Adipose tissue (tissue), 3 donors: ENCODE results near the gene OSR1. TPM values are rescaled to one million over a fixed set of nuclear protein-coding genes. Genes with fewer than 3 reads are reported as not detected.

ENCODE experiments used
- H3K27ac ChIP-seq: one replicate; pipeline ENCODE4 v1.5.1; 2013; ENCODE audit warnings: low read depth, low read length
- WGBS, 3 donors: extraction: QIAGEN DNeasy Blood & Tissue Kit; methylation state at CpG; one replicate each; pipeline ENCODE4 v1.1.7; 2013; 5-methylcytosine and 5-hydroxymethylcytosine counted together
- polyA plus RNA-seq, 3 donors: library from polyadenylated mRNA; stranded (reverse); fragments of 200-250 nt; gene quantifications; one replicate each; pipeline ENCODE4 v1.2.3, GENCODE V29; 2013
- donor health status: healthy with polysubstance abuse.
- donor health status: Bipolar disorder and iron deficiency.
- donor health status: healthy.

The OSR1 gene
- polyA plus RNA-seq, 3 donors, result 2.7 to 24.6 (median 20.3) TPM

DNA sequence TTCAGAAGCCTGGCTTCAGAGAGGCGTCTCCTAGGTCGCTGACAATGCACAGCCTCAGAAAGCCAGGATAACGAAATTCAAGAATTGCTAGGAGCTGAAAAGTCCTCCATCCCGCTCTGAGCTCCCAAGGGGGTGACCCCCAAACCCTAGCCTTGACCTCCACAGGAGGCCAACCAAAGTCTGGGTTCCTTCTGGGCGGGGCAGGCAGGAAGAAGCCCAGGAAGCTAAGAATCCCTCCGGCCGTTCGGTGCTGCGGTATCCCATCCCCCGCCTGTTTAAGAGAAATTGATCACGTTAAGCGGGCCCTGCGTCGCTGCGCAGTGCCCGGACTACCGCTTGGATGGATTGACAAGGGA, 2.5 kb upstream of the OSR1 start:
- no peak overlapping the region for H3K27ac ChIP-seq
- WGBS, 3 donors, result 34 to 42% (median 36%) methylated on average over 17 of the region's 17 CpGs

DNA sequence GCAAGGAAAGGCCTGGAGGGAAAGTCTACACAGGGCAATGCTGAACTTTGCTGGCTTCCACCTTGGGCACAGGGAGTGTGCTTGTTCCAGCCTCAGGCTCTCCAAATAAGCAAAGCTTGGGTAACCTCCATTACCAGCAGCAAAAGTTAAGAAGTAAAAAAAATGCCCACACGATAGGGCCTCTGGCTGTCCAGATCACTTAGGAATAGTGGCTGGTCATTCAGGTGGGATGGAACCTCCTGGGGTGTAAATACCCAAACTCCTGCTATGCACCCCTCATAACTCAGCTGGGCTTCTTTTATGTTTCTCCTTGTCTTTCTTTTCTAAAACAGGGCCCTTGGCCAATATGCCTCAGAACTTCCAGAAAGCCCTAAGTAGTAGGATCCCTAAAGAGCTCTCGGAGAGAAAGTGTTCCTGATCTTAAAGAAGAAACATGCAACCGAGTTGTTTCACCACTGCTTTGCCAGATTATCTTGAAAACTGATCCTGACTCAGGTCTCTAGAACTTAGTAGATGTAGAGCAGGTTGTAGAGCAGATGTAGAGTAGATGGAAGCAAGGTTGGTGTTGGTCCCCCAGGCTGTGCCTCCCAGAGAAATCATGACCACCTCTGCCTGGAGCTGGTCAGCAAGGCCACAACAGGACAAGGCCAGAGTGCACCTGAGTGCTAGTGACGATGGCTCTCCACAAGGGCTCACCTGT, 2.0 kb upstream of the OSR1 start:
- 81 to 87% (median 82%) methylated on average over 4 of the region's 4 CpGs for WGBS, 3 donors
- H3K27ac ChIP-seq, result no peak overlapping the region

DNA sequence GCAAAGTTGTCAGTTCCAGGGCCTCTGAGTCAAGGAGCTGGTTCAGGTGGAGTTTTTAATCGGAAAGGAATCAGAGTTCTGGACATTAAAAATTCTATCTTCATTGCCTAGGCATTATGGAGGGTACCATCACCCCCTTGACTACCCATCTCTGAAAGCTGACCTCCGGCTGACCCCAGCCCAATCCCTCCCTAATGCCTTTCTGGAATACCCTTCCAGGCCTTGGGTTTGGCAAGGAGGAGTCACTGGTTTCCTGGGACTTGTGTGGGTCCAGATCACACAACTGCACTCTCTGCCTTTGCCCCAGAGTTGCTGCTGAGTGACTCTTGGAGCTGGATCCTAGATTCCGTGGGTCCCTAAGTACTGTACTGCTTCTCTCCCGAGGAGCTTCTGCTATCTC, 1.0 kb upstream of the OSR1 start:
- no peak overlapping the region for H3K27ac ChIP-seq
- 53 to 84% (median 57%) methylated on average over 4 of the region's 4 CpGs for WGBS, 3 donors

DNA sequence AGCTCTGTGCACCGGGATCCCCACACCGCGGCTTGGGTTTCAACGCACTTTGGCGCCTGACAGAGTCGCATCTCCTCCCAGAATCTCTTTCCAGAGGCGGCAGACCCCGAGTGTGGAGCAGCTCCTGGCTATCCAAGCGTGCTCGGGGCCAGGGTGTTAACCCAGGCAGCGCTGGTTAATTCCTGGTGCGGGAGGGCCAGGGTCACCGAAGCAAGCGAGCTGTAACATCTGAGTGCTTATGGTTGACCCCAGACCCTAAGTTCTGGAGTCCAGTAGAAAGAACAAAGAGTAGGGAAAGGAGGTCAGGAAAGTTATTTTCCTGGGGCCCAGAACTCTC, 566 bp upstream of the OSR1 start:
- WGBS, 3 donors, result 19 to 22% (median 21%) methylated on average over 14 of the region's 14 CpGs
- H3K27ac ChIP-seq, result no peak overlapping the region

DNA sequence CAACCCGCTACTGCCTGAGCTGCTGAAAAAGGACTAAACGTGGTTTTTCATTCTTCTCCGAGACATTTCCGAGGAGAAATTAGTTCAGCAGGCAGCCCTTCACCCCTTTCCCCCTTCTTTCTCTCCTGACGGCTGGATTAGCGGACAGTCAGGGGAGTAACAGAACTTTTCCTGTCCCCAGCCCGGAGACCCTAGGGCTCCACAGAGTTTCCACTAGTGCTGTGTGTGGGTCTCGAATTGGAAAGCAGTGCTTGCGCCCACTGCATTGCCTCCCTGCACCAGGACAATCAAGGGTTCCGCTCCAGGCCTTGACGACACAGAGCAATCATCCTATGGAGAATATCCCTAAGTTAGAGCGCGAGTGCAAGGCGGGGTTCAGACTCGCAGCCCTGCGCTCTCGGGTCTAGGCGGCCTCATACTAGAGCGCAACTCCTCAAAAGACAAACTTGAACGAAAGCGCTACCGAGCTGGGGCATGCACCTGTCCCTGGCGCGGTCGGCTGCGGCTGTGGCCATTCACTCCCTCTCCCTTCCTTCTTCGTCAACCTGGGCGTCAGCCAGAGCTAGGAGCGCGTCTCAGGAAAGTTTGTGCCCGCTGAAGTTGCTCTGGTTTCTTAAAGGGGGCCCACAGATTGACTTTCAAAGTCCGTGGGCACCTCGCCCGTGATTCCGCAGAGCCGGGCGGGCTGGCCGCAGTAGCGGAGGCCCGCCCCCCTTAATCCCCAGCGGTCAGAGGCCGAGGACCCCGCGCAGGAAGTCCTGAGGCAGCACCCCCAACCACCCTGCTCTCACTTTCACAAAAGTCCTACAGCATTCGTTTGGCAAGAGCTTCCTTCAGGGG, 801 bp downstream of the OSR1 start:
- 4 to 5% (median 4%) methylated on average over 45 of the region's 45 CpGs for WGBS, 3 donors
- no peak overlapping the region for H3K27ac ChIP-seq

DNA sequence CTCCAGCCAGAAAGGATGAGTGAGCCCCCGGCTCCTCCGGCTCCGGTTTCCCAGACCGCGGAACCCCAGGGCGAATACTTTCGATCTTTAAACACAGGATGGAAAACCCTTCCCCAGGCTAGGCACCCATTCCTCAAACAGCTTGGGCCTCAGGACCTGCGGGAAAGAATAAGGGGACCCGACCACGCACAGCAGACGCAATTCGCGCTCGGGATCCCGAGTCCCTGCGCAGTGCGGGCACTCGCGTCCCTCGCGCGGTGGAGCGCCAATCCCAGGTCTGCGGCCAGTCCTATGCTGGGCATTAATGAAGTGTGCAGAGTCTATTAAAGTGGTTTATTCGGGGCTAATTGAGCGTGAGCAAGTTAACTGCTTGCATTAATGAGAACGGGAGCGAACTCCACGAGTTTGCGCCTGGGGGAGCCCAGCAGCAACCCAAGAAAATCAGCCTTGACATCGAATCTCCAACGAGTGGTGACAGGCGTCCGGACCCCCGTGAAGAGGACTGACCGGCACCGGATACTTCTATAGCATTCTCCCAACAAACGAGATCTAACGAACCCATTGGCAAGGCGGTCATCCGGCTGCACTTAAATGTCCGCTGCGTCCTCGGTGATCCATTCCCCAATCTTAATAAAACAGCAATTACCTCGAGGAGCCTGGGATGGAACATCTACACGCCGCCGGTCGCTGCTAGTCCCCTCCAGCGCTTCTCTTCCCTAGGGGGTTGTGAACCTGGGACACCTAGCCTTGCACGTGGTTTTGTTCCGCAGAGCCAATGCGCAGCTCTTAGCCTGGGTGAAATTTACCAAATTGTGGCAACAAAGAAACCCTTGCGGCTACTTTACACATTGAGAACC, 1.6 kb downstream of the OSR1 start:
- 6 to 11% (median 6%) methylated on average over 54 of the region's 54 CpGs for WGBS, 3 donors
- H3K27ac ChIP-seq, result no peak overlapping the region

DNA sequence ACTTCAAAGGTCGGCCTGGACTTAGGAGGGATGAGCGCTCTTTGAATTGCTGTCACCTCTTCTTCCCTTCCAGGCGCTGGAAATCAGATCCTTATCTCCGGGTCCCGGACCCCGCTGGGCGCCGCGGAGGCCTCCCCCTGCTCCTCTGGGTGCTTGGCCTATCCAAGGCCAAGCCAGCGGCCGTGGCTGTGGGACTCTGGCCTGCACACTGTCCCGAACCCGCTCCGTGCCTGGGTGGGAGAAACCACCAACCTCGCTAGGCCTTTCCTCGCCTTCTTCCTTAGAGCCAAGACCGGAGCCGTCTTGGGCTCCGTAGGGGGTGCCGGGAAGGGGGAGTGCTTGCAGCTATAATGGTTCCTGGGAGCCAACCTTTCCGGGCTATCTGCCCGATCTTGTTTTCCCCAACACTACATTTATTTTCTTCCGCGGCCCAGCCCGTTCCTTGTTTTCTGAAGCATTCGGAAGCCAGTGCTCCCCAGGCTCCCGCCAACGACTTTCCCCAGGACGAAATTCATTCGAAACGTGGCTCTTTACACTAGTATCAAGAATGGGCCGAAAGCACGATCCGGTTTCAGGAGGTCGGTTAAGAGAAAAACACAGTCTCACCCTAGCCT, 2.4 kb downstream of the OSR1 start:
- H3K27ac ChIP-seq, result no peak overlapping the region
- WGBS, 3 donors, result 21 to 30% (median 24%) methylated on average over 31 to 35 of the region's 35 CpGs

DNA sequence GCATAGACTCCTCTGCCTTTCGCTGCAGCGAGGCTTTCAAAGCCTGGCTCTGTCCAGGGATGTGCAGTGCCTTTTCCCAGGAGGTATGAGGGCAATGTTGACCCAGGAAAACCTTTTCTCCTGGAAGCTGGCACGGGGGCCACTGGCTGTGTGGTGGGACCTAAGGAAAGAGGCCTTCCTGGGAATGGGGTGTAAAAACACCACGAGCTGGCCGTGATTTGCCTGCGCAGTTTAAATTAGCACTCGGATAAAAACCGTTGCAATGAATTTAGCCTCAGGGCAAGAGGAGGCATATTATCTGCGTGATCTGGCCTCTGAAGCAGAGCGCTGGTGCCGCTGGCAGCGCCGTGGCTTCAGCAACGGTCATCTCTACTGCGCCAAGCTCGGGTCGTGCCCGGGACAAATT, 3.0 kb downstream of the OSR1 start:
- no peak overlapping the region for H3K27ac ChIP-seq
- WGBS, 3 donors, result 34 to 53% (median 38%) methylated on average over 18 of the region's 18 CpGs

DNA sequence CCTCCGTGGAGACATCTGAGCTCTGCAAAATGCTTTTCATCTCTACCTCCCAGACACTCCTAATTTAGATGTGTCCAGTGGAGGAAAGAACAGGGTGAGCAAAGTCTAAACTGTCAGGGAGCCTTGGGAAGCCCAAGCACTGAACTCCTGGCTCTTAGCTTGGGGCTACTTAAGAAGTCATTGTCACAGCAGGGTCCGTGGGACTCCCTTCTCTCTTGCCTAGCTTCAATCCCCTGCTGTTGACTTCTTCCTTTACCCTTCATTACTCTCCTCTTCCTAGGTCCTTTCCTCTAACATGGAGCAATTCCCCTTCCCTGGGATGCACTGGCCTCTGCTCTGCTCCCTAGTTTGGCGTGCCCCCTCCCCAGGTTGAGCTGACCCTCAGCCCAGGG, 3.4 kb downstream of the OSR1 start:
- no peak overlapping the region for H3K27ac ChIP-seq
- WGBS, 3 donors, result 44 to 66% (median 59%) methylated on average over 3 of the region's 3 CpGs

DNA sequence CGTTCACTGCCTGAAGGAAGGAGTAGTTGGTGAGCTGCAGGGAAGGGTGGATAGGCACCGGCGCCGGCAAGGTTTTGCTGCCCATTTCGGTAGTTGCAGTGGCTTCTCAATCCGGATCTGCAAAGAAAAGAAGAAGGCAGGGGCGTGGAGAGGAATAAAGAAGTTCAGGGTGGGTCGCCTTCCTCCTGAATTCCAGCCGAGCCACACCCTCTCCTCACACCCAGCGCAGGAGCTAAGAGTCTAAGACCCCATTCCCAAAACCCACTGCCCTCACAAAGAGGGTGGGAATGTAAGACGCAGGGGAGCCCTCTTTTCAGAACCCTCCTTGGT, 4.7 kb downstream of the OSR1 start:
- no peak overlapping the region for H3K27ac ChIP-seq
- 24 to 43% (median 41%) methylated on average over 11 of the region's 11 CpGs for WGBS, 3 donors

DNA sequence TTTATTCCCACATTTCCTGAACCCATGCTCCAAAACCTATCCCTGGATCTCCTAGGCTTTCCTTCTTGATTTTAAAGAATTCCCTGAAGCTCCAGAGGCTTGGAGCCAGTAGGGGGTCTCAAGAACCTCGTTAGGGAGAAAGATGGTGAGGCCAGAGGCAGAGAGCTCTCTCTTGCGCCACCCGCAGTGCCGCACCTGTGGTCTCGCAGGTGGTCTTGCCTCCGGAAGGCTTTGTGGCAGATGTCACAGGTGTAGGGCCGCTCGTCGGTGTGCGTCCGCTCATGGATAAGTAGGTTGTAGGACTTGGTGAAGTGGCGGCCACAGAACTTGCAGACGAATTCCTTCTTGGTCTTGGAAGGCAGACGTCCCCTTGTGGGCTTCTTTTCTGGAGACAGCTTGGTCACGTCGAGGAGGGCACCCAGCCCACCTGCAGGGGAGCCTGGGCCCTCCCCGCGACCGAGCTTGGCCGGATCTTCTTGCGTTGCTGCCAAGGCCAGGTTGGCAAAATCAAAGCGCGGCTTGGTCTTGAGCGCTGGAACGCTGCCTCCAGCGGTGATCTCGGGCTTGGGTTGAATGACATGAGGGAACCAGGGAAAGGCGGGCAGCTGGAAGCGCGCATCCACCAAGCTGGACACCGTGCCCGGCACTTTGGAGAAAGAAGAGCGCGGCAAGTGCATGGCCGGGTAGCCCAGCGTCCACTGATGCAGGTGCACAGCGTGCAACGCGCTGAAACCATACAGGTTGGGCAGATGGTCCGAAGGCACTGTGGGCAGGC, 5.3 kb downstream of the OSR1 start:
- 20 to 57% (median 54%) methylated on average over 40 of the region's 40 CpGs for WGBS, 3 donors
- no peak overlapping the region for H3K27ac ChIP-seq

DNA sequence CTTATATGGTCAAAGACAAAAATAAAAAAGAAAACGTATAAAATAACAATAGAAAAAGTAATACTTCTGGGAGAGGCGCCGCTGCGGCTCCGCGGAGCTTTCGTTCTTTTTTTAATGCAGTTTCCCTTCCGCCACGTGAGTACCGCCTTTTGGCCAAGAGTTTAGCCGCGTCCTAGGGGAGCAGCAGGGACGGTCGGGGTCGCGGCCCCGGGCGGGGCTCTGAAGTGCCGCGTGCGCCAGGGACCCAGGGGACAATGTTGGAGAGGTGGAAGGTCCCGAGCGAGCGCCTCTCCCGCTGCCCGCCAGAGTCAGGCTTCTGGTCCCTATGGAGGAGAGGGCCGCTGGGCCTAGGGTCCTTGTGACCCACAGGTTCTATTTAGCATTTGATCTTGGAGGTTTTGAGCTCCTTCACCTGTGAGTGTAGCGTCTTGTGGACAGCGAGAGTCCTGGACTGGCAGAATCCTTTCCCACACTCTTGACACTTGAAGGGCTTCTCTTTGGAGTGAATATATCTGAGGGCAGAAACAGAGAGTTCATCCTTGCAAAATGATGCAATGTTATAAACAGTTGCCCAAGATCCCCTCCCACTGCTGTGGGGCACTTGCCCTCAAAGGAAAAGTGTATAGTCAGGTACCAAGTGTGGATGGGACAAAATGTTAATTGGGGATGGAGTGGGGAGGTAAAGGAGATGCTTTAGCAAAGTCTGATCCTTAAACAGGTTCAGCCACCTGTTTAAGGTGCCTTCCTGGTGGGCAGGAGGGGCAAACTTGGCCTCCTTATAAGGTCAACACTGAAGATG, 6.3 kb downstream of the OSR1 start:
- H3K27ac ChIP-seq, result no peak overlapping the region

DNA sequence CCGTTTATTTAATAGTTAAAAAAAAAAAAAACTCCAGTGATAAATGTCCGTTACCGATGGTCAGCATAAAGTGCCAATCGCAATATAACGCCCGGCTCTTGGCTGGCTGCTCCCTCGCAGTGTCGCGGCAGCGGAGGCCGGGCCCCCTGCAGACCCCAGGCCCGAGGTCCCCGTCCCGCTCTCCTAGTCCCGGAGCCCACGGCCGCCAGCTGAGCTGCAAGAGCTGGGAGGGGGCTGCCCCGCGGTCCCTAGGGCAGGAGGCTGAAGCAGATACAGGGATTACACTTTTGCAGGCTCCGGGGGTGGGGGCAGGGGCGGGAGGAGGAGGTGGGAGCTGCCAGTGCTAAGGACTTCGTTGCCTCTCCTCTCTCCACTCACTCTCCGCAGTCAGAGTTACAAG, 6.9 kb downstream of the OSR1 start:
- WGBS, 3 donors, result 10 to 33% (median 30%) methylated on average over 23 of the region's 23 CpGs
- H3K27ac ChIP-seq, result no peak overlapping the region

More for the DNA sequence above, 6.3 kb downstream of the OSR1 start:
- 15 to 32% (median 26%) methylated on average over 29 of the region's 29 CpGs for WGBS, 3 donors

DNA sequence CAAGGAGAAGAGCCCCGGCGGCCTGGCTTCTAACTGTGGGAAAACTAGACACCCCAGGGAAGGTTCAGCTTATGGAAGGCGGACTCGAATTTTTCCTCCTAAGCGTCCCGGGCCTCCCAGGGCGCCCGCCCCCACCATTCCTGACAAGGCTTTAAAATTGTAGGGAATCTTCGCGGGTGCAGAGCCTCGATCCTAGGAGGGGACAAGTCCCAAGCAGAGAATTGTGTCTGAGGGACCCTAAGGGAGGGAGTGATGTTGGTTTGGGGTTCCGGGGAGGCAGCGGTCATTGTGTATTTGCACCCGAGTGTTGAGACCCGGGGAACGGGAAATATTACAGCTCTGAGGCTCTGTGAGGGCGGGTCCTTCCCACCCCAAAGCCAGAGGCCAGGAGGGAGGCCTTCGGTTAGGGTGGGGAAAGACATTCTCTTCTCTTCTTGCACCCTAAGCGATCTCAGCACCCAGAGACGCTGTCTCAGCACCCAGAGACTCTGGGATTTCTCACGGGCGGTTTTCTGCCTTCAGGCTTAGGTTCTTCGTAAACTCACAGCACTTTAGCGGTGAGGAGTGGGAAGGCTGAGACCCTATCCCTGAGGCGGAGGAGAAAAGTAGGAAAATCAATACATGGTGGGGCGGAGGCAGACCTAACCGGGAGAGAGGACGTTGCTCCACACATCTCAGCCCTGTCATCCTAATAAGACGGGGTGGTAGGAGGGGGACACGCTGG, 7.6 kb downstream of the OSR1 start:
- WGBS, 3 donors, result 16 to 49% (median 45%) methylated on average over 30 of the region's 30 CpGs

DNA sequence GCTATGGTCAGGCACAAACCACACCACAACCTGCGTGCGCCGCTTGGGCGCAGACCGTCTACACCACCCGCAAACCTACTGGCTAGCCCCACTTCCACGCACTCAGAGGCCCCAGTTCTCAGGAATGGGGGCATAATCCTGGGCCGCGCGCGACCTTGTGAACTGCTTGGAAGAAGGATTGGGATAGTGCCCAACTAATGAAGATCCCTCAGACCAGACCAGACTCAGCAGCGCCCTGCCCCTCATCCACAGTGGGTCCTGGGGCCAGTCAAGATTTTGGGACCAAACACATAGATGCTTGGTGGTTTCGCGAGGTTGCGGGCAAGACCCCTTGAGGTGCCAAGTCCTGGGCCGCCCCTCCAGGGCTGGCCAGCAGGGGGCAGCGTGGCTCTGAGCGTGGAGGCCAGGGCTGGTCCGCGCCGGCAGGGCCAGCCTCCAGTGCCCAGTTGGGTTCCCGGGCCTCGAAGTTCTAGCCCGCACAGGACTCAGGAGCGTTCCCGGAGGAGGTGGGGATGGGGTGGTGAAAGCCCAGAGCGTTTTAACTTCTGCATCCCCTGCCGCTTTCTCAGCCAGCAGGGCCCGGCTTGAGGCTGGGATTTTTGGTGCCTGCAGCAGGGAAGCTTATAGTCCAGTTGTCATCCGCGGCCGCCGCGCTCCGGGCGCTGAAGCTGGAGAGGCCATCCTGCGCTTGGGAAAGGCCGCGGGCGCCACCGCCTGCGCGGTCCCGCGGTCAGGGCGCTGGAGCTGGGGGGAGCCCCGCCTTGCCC, 8.3 kb downstream of the OSR1 start:
- 25 to 46% (median 43%) methylated on average over 47 of the region's 47 CpGs for WGBS, 3 donors
- no peak overlapping the region for H3K27ac ChIP-seq

More for the DNA sequence above, 7.6 kb downstream of the OSR1 start:
- no peak overlapping the region for H3K27ac ChIP-seq

DNA sequence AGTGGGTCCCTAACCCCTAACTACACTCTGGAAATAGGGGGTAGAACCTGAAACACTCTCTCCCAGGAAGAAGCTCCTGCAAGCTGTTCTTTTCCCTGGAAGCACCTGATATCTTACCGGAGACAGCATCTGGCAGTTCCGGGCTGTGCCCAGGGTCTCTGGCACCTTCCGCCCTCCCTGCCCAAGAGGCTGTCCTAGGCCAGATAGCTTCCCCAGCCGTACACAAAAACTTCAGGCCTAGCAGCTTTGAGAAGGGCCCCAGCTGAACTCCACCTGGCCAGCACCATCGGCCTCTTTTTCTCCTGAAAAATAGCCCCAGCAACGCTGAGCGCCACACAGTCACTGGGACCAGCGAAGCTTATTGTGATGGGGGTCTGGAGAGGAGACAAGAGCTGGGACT, 9.7 kb downstream of the OSR1 start:
- no peak overlapping the region for H3K27ac ChIP-seq
- WGBS, 3 donors, result 74 to 86% (median 76%) methylated on average over 8 of the region's 8 CpGs
